OCI-LY3 (cell line): Measurements from ENCODE around the gene MOB1B.
A peak's percentile ranks its signal among the peaks of the same experiment; 100 is the strongest.
"Not testable (repeated sequence)": the region's sequence is repeated elsewhere in the genome, so short reads cannot be mapped to it uniquely, and the experiment has no call there.

Experiments
- H2AFZ ChIP-seq: fragments of 200-600, 300-600 bp; shearing (Covaris generic); 2 replicates; pipeline ENCODE4 v1.6.0; 2014; ENCODE audit warnings: antibody characterized with exemption, low read depth, low read length
- H3K27ac ChIP-seq: fragments of 200-600, 300-600 bp; sonication (generic); 2 replicates; pipeline ENCODE4 v1.5.1; 2014; ENCODE audit warnings: mild to moderate bottlenecking, low read length, moderate library complexity, mixed read lengths
- H3K27me3 ChIP-seq: fragments of 200-600, 300-600 bp; sonication (generic); 2 replicates; pipeline ENCODE4 v1.6.1; 2014; ENCODE audit warnings: low read depth, low read length, mixed read lengths
- H3K36me3 ChIP-seq: fragments of 200-600, 300-600 bp; sonication (generic); replicated peaks from 2 replicates; pipeline ENCODE3; 2014; ENCODE audit warnings: low read depth, low read length, mixed read lengths
- H3K4me1 ChIP-seq: fragments of 300-600, 200-600 bp; sonication (generic); 2 replicates; pipeline ENCODE4 v1.6.1; 2014; ENCODE audit warnings: low read length, mixed read lengths
- H3K4me2 ChIP-seq: fragments of 200-600, 300-600 bp; sonication (generic); 2 replicates; pipeline ENCODE4 v1.6.1; 2014; ENCODE audit warnings: low read length, mixed read lengths
- H3K4me3 ChIP-seq: fragments of 300-600, 200-600 bp; sonication (generic); 2 replicates; pipeline ENCODE4 v1.5.1; 2014; ENCODE audit warnings: antibody characterized with exemption, mild to moderate bottlenecking, low read length, moderate library complexity
- H3K79me2 ChIP-seq: fragments of 300-600, 200-600 bp; shearing (Covaris generic); 2 replicates; pipeline ENCODE4 v1.6.1; 2014; ENCODE audit warnings: mild to moderate bottlenecking, low read length, mixed read lengths
- H3K9ac ChIP-seq: fragments of 300-600, 200-600 bp; shearing (Covaris generic); 2 replicates; pipeline ENCODE4 v1.6.0; 2014; ENCODE audit warnings: mild to moderate bottlenecking, low read length, moderate library complexity
- H3K9me3 ChIP-seq: fragments of 200-600, 300-600 bp; shearing (Covaris generic); 2 replicates; pipeline ENCODE4 v1.6.1; 2014; ENCODE audit warnings: low read length, mixed read lengths; ENCODE audit not compliant: insufficient read depth
- H4K20me1 ChIP-seq: fragments of 200-600, 300-600 bp; sonication (generic); 2 replicates; pipeline ENCODE4 v1.6.1; 2016; ENCODE audit warnings: low read length, mixed read lengths; ENCODE audit not compliant: insufficient read depth
- CTCF ChIP-seq: fragments of 200-600, 300-600 bp; sonication (generic); IDR thresholded peaks from 2 replicates; pipeline ENCODE4 v1.5.1; 2014; ENCODE audit warnings: antibody characterized with exemption, low read length, low read depth
- EZH2phosphoT487 ChIP-seq: fragments of 200-600 bp; shearing (Covaris generic); IDR thresholded peaks from 2 replicates; pipeline ENCODE4 v1.6.1; 2018; ENCODE audit warnings: antibody characterized with exemption, mixed run types, low read depth

MOB1B gene

DNA sequence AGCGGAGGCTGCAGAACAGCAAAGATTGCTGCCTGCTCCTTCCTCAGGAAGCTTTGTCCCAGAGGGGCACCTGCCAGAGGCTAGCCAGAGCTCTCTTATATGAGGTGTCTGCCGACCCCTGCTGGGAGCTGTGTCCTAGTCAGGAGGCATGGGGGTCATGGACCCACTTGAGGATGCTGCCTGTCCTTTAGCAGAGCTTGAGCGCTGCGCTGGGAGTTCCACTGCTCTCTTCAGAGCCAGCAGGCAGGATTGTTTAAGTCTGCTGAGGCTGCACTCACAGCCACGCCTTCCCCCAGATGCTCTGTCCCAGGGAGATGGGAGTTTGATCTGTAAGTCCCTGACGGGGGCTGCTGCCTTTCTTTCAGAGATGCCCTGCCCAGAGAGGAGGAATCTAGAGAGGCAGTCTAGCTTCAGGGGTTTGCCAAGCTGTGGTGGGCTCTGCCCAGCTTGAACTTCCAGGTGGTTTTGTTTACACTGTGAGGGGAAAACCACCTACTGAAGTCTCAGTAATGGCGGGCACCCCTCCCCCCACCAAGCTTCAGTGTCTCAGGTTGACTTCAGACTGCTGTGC, 102.2 kb downstream of the MOB1B start:
- Histone ChIP-seq H3K9me3 (no peaks in the 10 kb centered on the region), H4K20me1 (peaks cover 31% of the 10 kb centered on the region), H3K4me1 (peaks cover 39% of the 10 kb centered on the region), H3K27me3 (no peaks in the 10 kb centered on the region), H3K4me3 (peak overlapping the region; percentile 61), H3K27ac (peak overlapping the region; percentile 69), H3K4me2 (peak overlapping the region; percentile 84), H2AFZ (no peak overlapping the region), H3K9ac (peak overlapping the region; percentile 50; the same call in 1 of the 2 replicates), H3K36me3 (no peaks in the 10 kb centered on the region), H3K79me2 (peaks cover 87% of the 10 kb centered on the region)
- TF ChIP-seq EZH2phosphoT487 (no peak), CTCF (peak; percentile 29)

DNA sequence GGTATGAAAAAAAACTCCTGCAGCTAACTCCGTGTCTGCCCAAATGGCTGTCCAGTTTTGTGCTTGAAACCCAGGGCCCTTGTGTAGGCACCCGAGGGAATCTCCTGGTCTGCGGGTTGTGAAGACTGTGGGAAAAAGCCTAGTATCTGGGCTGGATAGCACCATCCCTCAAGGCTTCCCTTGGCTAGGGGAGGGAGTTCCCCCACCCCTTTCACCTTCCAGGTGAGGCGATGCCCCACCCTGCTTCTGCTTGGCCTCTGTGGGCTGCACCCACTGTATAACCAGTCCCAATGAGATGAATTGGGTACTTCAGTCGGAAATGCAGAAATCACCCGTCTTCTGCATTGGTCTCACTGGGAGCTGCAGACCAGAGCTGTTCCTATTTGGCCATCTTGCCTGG, 102.9 kb downstream of the MOB1B start:
- peak overlapping the region; percentile 84 for H3K4me2 ChIP-seq
- peaks cover 37% of the 10 kb centered on the region for H4K20me1 ChIP-seq
- H3K27ac ChIP-seq = peak overlapping the region; percentile 69
- H3K79me2 ChIP-seq = peaks cover 90% of the 10 kb centered on the region
- H3K27me3 ChIP-seq, H3K36me3 ChIP-seq, H3K9me3 ChIP-seq, H2AFZ ChIP-seq: not testable (repeated sequence)
- peak overlapping the region; percentile 50 for H3K9ac ChIP-seq
- peaks cover 45% of the 10 kb centered on the region for H3K4me1 ChIP-seq
- H3K4me3 ChIP-seq = peak overlapping the region; percentile 61

- Histone ChIP-seq H3K4me2 (peak overlapping the region; percentile 84), H3K27ac (peak overlapping the region; percentile 69), H3K4me3 (peak overlapping the region; percentile 27), H4K20me1 (peaks cover 35% of the 10 kb centered on the region), H3K4me1 (peaks cover 45% of the 10 kb centered on the region), H3K9me3 (no peaks in the 10 kb centered on the region), H3K79me2 (peaks cover 92% of the 10 kb centered on the region), H3K27me3 (no peaks in the 10 kb centered on the region), H2AFZ (no peak overlapping the region), H3K9ac (0 out of 2 replicates have a peak overlapping the region, but pooled peaks have one; percentile 8), H3K36me3 (peaks cover under 1% of the 10 kb centered on the region)
- no peak for TF ChIP-seq CTCF
- TF ChIP-seq EZH2phosphoT487 = no peak
Observed at GRCh38 chr4:71006203-71006907, 104.2 kb downstream of the MOB1B start.

DNA sequence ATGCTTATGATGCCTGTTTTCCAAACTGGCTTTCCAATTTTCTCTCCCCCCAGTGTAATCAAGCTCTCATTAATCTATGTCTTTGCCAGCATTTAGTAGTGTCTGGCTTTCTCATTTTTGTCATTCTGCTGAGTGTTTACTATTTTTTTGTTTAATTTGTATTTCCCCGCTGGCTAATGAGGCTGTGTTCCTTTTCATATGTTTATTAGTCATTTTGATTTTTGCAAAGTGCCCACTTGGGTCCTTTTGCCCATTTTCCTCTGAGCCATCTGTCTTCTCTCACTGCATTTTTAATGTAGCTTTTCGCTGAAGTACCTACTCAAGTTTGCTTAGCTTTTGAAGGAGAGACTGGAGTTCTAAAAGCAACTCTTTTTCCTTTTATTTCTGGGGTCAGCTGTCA, 106.0 kb downstream of the MOB1B start:
- no peak overlapping the region for H3K4me2 ChIP-seq
- no peak overlapping the region for H3K4me3 ChIP-seq
- peaks cover 3% of the 10 kb centered on the region for H3K36me3 ChIP-seq
- H3K27me3 ChIP-seq = no peaks in the 10 kb centered on the region
- no peak overlapping the region for H3K9ac ChIP-seq
- no peak overlapping the region for H3K27ac ChIP-seq
- H3K4me1 ChIP-seq = peaks cover 43% of the 10 kb centered on the region
- no peak for TF ChIP-seq EZH2phosphoT487
- TF ChIP-seq CTCF = no peak
- peaks cover 84% of the 10 kb centered on the region for H3K79me2 ChIP-seq
- no peaks in the 10 kb centered on the region for H3K9me3 ChIP-seq
- H4K20me1 ChIP-seq = peaks cover 35% of the 10 kb centered on the region
- H2AFZ ChIP-seq = no peak overlapping the region
